ENCODE data around the gene RFX2.

The RFX2 gene

GRCh38 chr19:6059988-6060599 lies 50.2 kb downstream of the RFX2 start:
- no peak for DNase-seq (ENCODE audit: low read depth)

GRCh38 chr19:6059396-6059947 lies 50.8 kb downstream of the RFX2 start:
- DNase-seq (ENCODE audit: low read depth) = no peak

- DNase-seq (ENCODE audit: low read depth) = no peak
These were observed 51.6 kb downstream of the RFX2 start for GRCh38 chr19:6058518-6059201.

- DNase-seq (ENCODE audit: low read depth) = no peak
These were observed 52.4 kb downstream of the RFX2 start for GRCh38 chr19:6057651-6058517.

- no peak for DNase-seq (ENCODE audit: low read depth)
These were observed 53.3 kb downstream of the RFX2 start for GRCh38 chr19:6056801-6057650.

- no peak for DNase-seq (ENCODE audit: low read depth)
These were observed 54.0 kb downstream of the RFX2 start for GRCh38 chr19:6056282-6056741.

- DNase-seq (ENCODE audit: low read depth) = no peak
These were observed 55.1 kb downstream of the RFX2 start for GRCh38 chr19:6055013-6055795.

GRCh38 chr19:6048793-6049405 lies 61.4 kb downstream of the RFX2 start:
- peak; percentile 72 for DNase-seq (ENCODE audit: low read depth)

GRCh38 chr19:6048348-6048747 lies 62.0 kb downstream of the RFX2 start:
- no peak for DNase-seq (ENCODE audit: low read depth)

GRCh38 chr19:6047741-6048251 lies 62.5 kb downstream of the RFX2 start:
- no peak for DNase-seq (ENCODE audit: low read depth)

- no peak for DNase-seq (ENCODE audit: low read depth)
These were observed 63.0 kb downstream of the RFX2 start for GRCh38 chr19:6047256-6047655.

GRCh38 chr19:6045108-6045507 lies 65.2 kb downstream of the RFX2 start:
- DNase-seq (ENCODE audit: low read depth) = no peak

GRCh38 chr19:6044056-6044805 lies 66.1 kb downstream of the RFX2 start:
- DNase-seq (ENCODE audit: low read depth) = no peak

- DNase-seq (ENCODE audit: low read depth) = no peak
These were observed 67.2 kb downstream of the RFX2 start for GRCh38 chr19:6042776-6043726.

- no peak for DNase-seq (ENCODE audit: low read depth)
These were observed 68.3 kb downstream of the RFX2 start for GRCh38 chr19:6041991-6042481.

GRCh38 chr19:6041071-6041470 lies 69.2 kb downstream of the RFX2 start:
- DNase-seq (ENCODE audit: low read depth) = no peak

- no peak for DNase-seq (ENCODE audit: low read depth)
These were observed 70.6 kb downstream of the RFX2 start for GRCh38 chr19:6039566-6040225.

Data from stimulated activated CD8-positive, alpha-beta memory T cell treated with anti-CD3 and anti-CD28 coated beads, Interleukin-12 subunit alpha, Interleukin-12 subunit beta, amount 100 ng/mL, for 1 hour (primary cell).